Measurements from ENCODE around the gene TFE3.

Gene TFE3, protein sequence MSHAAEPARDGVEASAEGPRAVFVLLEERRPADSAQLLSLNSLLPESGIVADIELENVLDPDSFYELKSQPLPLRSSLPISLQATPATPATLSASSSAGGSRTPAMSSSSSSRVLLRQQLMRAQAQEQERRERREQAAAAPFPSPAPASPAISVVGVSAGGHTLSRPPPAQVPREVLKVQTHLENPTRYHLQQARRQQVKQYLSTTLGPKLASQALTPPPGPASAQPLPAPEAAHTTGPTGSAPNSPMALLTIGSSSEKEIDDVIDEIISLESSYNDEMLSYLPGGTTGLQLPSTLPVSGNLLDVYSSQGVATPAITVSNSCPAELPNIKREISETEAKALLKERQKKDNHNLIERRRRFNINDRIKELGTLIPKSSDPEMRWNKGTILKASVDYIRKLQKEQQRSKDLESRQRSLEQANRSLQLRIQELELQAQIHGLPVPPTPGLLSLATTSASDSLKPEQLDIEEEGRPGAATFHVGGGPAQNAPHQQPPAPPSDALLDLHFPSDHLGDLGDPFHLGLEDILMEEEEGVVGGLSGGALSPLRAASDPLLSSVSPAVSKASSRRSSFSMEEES

GRCh38 chrX:49043220-49043986, at the start of gene TFE3:
TFE3 (minus strand) TSS chrX:49043357; CDS start chrX:49043226, 131 bp downstream.
- peaks cover 15% of the 10 kb centered on the region for H3K36me3 Mint-ChIP-seq
- peak within 1 kb of the TSS; percentile 93 for H3K27ac Mint-ChIP-seq
- peak; percentile 97 for DNase-seq
- CTCF ChIA-PET = interaction anchor here (0.7 to 2.9 kb wide), 5 partner anchors 58 to 145 kb away, joined by 3 to 9 read pairs (median 3); no protein-coding TSS in a partner anchor
- H3K4me3 Mint-ChIP-seq = peak within 1 kb of the TSS; percentile 92
- H3K4me1 Mint-ChIP-seq = peaks cover 45% of the 10 kb centered on the region
- no peaks in the 10 kb centered on the region for H3K9me3 Mint-ChIP-seq
- peaks cover 4% of the 10 kb centered on the region for H3K27me3 Mint-ChIP-seq

- H3K27ac Mint-ChIP-seq = no peak overlapping the region
- no peaks in the 10 kb centered on the region for H3K27me3 Mint-ChIP-seq
- H3K4me1 Mint-ChIP-seq = no peaks in the 10 kb centered on the region
- no peaks in the 10 kb centered on the region for H3K9me3 Mint-ChIP-seq
- CTCF ChIA-PET = no interaction called here
- H3K36me3 Mint-ChIP-seq = no peaks in the 10 kb centered on the region
- no peak for DNase-seq
- no peak overlapping the region for H3K4me3 Mint-ChIP-seq
These were observed 46.4 kb upstream of the TFE3 start for GRCh38 chrX:49089553-49089952.

- Mint-ChIP-seq H3K4me1 (peaks cover 23% of the 10 kb centered on the region), H3K36me3 (peaks cover 7% of the 10 kb centered on the region), H3K27me3 (no peaks in the 10 kb centered on the region), H3K9me3 (no peaks in the 10 kb centered on the region), H3K27ac (peak overlapping the region; percentile 73), H3K4me3 (peak overlapping the region; percentile 2)
- CTCF ChIA-PET = no interaction called here
- no peak for DNase-seq
These were observed 39.2 kb upstream of the TFE3 start for GRCh38 chrX:49082271-49082871.

DNA sequence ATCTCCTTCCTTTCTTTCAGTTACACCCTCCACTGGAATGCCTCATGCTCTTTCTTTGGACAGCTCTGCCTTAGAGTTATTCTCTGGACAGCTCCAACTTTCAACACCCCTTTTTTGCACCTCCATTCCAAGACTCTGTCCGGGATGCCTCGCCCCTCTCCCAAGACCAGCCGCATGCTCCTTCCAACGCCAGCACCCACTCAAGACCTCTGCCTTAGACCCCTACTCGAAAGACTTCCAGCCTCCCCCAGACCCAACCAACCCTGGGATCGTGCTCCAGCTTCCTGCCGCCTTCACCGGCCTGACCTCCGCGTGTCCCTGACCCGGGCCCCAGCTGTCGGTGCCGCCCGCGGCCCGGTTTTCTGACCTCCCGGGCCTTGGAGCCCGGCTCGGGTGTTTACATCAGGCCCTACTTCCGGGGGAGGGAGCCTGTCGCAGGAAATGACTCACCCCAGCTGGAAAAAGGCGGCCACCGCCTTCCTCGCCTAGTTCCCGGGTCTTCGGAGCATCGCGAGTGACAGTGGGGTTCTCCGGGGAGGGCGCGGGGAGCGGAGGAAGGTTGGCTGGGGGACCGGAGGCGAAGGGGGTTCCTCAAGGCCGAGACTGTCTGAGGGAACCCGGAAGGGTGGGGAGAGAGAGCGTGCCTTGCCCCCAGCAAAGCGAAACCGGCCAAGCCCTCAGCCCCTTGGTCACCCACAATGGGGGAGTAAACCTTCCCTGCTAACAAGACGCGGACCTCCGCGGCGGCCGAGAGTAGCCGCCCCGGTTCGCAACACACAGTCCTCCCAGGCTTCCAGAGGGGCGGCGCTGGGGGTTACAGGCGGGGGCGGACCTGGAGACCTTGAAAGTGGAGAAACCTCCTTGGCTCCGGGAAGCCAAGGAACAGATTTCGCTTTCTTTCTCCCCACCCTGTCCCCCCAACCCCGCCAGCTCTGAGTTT, 36.6 kb upstream of the TFE3 start, which contains the start of gene WDR45:
Gene WDR45 (minus strand): TSS at position 399 of the 940 bp plus-strand sequence. CDS start 1,792 bp downstream, outside the sequence.
- no peaks in the 10 kb centered on the region for H3K27me3 Mint-ChIP-seq
- peak within 1 kb of the TSS; percentile 98 for H3K27ac Mint-ChIP-seq
- no peaks in the 10 kb centered on the region for H3K9me3 Mint-ChIP-seq
- peak within 1 kb of the TSS; percentile 99 for H3K4me3 Mint-ChIP-seq
- peaks cover 15% of the 10 kb centered on the region for H3K36me3 Mint-ChIP-seq
- peak; percentile 83 for DNase-seq
- peaks cover 23% of the 10 kb centered on the region for H3K4me1 Mint-ChIP-seq
- CTCF ChIA-PET = no interaction called here

GRCh38 chrX:49077941-49078340, 34.8 kb upstream of the TFE3 start:
- Mint-ChIP-seq H3K27me3 (no peaks in the 10 kb centered on the region), H3K4me1 (peaks cover 36% of the 10 kb centered on the region), H3K9me3 (no peaks in the 10 kb centered on the region), H3K27ac (no peak overlapping the region), H3K4me3 (no peak overlapping the region), H3K36me3 (peaks cover 22% of the 10 kb centered on the region)
- no peak for DNase-seq
- CTCF ChIA-PET = no interaction called here

GRCh38 chrX:49075347-49075746, 32.2 kb upstream of the TFE3 start:
- Mint-ChIP-seq H3K36me3 (peaks cover 28% of the 10 kb centered on the region), H3K4me3 (no peak overlapping the region), H3K27ac (no peak overlapping the region), H3K4me1 (peaks cover 37% of the 10 kb centered on the region), H3K9me3 (no peaks in the 10 kb centered on the region), H3K27me3 (no peaks in the 10 kb centered on the region)
- no peak for DNase-seq
- CTCF ChIA-PET = no interaction called here

GRCh38 chrX:49073601-49074575, 30.7 kb upstream of the TFE3 start, which contains the start of gene PRAF2:
PRAF2 (minus strand) TSS chrX:49074002; CDS start chrX:49073987, 15 bp downstream.
- DNase-seq = peak; percentile 94
- CTCF ChIA-PET = no interaction called here

GRCh38 chrX:49072712-49073095, 29.5 kb upstream of the TFE3 start:
- no peak overlapping the region for H3K27ac Mint-ChIP-seq
- peaks cover 21% of the 10 kb centered on the region for H3K36me3 Mint-ChIP-seq
- DNase-seq = no peak
- H3K4me1 Mint-ChIP-seq = peaks cover 24% of the 10 kb centered on the region
- H3K4me3 Mint-ChIP-seq = peak overlapping the region; percentile 81
- H3K9me3 Mint-ChIP-seq = no peaks in the 10 kb centered on the region
- no peaks in the 10 kb centered on the region for H3K27me3 Mint-ChIP-seq
- CTCF ChIA-PET = no interaction called here

More at GRCh38 chrX:49073601-49074575, 30.7 kb upstream of the TFE3 start, which contains the start of gene PRAF2:
- Mint-ChIP-seq H3K27ac (peak within 1 kb of the TSS; percentile 83), H3K36me3 (peaks cover 26% of the 10 kb centered on the region), H3K9me3 (no peaks in the 10 kb centered on the region), H3K4me1 (peaks cover 30% of the 10 kb centered on the region), H3K27me3 (no peaks in the 10 kb centered on the region), H3K4me3 (peak within 1 kb of the TSS; percentile 81)

GRCh38 chrX:49071877-49072711, 28.9 kb upstream of the TFE3 start:
- no peak for DNase-seq
- Mint-ChIP-seq H3K36me3 (peaks cover 21% of the 10 kb centered on the region), H3K27ac (no peak overlapping the region), H3K4me3 (peak overlapping the region; percentile 41), H3K27me3 (no peaks in the 10 kb centered on the region), H3K9me3 (no peaks in the 10 kb centered on the region), H3K4me1 (peaks cover 24% of the 10 kb centered on the region)
- CTCF ChIA-PET = no interaction called here

DNA sequence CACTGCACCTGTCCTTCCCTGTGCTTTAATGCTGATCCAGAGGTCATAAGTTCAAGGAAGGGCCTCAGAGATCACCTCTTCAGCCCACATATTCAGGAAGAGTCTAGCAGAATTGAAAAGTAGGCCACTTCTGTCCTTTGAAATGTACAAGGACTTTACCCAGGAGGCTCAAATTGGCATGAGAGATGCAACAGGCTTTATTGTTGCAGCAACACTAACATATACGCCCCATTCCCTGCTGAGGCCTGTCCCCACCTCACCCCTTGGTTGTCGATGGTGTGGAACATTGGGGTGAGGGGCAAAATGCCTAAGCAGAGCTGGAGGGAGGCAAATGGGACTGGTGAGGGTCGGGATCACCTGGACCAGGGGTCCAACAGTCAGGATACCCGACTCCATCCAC, 27.8 kb upstream of the TFE3 start:
- Mint-ChIP-seq H3K9me3 (no peaks in the 10 kb centered on the region), H3K4me3 (no peak overlapping the region), H3K27me3 (no peaks in the 10 kb centered on the region), H3K4me1 (peaks cover 24% of the 10 kb centered on the region), H3K27ac (no peak overlapping the region), H3K36me3 (peaks cover 21% of the 10 kb centered on the region)
- no peak for DNase-seq
- CTCF ChIA-PET = no interaction called here

GRCh38 chrX:49069038-49069437, 25.9 kb upstream of the TFE3 start:
- Mint-ChIP-seq H3K36me3 (peaks cover 9% of the 10 kb centered on the region), H3K4me1 (peaks cover 17% of the 10 kb centered on the region), H3K9me3 (no peaks in the 10 kb centered on the region), H3K27ac (no peak overlapping the region), H3K27me3 (no peaks in the 10 kb centered on the region), H3K4me3 (no peak overlapping the region)
- no peak for DNase-seq
- CTCF ChIA-PET = no interaction called here

All from activated naive CD4-positive, alpha-beta T cell treated with anti-CD3 and anti-CD28 coated beads, Interleukin-2, amount 10 ng/mL, durations not matched to agents 7 days and 5 days (primary cell).